ENCODE results near the gene P3H4. TPM values are rescaled to one million over a fixed set of nuclear protein-coding genes. Genes with fewer than 3 reads are reported as not detected.

The P3H4 gene
- total RNA-seq, 1 experiment from 2014 or later: 58.9 TPM

- peak overlapping the region; percentile 78 for H3K27ac ChIP-seq (ENCODE audit: low read length)
- no peak for DNase-seq (ENCODE audit: low read depth, low spot score)
- no peak overlapping the region for H3K4me3 ChIP-seq (ENCODE audit: low read depth in 2 of 2, low read length in 2 of 2)
- peaks cover 26% of the 10 kb centered on the region for H3K4me1 ChIP-seq (ENCODE audit: control insufficient read depth, insufficient read depth, low read length)
- intact Hi-C loops (cut with micrococcal nuclease; ENCODE audit: unreplicated experiment) (loop anchor here (1.0 to 2.0 kb wide), 2 partner anchors 22 to 62 kb away; no protein-coding TSS in a partner anchor), in situ Hi-C loops (cut with HindIII; ENCODE audit: low pct_unique_long_range_greater_than_20kb, low sequenced_read_pairs) (no loop called here)
- POLR2A ChIA-PET: interaction anchor here (0.5 to 0.6 kb wide), 2 partner anchors 10 to 12 kb away, joined by 3 to 6 read pairs; no protein-coding TSS in a partner anchor
- TF ChIP-seq TCF7L2 (IDR thresholded peaks at IDR 0.05; ENCODE audit: low read depth, low read length): 0 out of 2 replicates have a peak, but pooled peaks have one; percentile 7
- TF ChIP-seq SIN3A (IDR thresholded peaks at IDR 0.05; ENCODE audit: borderline replicate concordance, insufficient read depth, low read depth, low read length): no peak
- H3K27me3 ChIP-seq (ENCODE audit: control insufficient read depth, insufficient read depth, low read length): no peaks in the 10 kb centered on the region
- no peaks in the 10 kb centered on the region for H3K36me3 ChIP-seq (ENCODE audit: control insufficient read depth, insufficient read depth, low read length)
- H3K9me3 ChIP-seq (ENCODE audit: control insufficient read depth, insufficient read depth, low read depth, low read length): no peaks in the 10 kb centered on the region
- BruUV-seq (replicated peaks): no TSS peak
- CTCF ChIA-PET: interaction anchor here (0.6 to 2.3 kb wide), 7 partner anchors 12 to 113 kb away, joined by 3 to 14 read pairs (median 6); partner anchors contain the start of gene JUP
- ATAC-seq: peak; percentile 47
Measured at GRCh38 chr17:41800601-41801373, 11.0 kb downstream of the P3H4 start.

GRCh38 chr17:41799366-41799765, 12.4 kb downstream of the P3H4 start:
- H3K27me3 ChIP-seq (ENCODE audit: control insufficient read depth, insufficient read depth, low read length): no peaks in the 10 kb centered on the region
- no peak for DNase-seq (ENCODE audit: low read depth, low spot score)
- ChIA-PET POLR2A (interaction anchor here (0.6 kb wide), 1 partner anchor 321 kb away, joined by 8 read pairs; no protein-coding TSS in a partner anchor), CTCF (interaction anchor here (0.6 to 2.2 kb wide), 4 partner anchors 13 to 1600 kb away, joined by 4 to 9 read pairs (median 5); partner anchors contain the start of gene JUP)
- H3K27ac ChIP-seq (ENCODE audit: low read length): peak overlapping the region; percentile 21; the same call in 1 of the 2 replicates
- H3K36me3 ChIP-seq (ENCODE audit: control insufficient read depth, insufficient read depth, low read length): no peaks in the 10 kb centered on the region
- no peaks in the 10 kb centered on the region for H3K9me3 ChIP-seq (ENCODE audit: control insufficient read depth, insufficient read depth, low read depth, low read length)
- in situ Hi-C loops (cut with HindIII; ENCODE audit: low pct_unique_long_range_greater_than_20kb, low sequenced_read_pairs): no loop called here
- no TSS peak for BruUV-seq (replicated peaks)
- no peak overlapping the region for H3K4me3 ChIP-seq (ENCODE audit: low read depth in 2 of 2, low read length in 2 of 2)
- peaks cover 39% of the 10 kb centered on the region for H3K4me1 ChIP-seq (ENCODE audit: control insufficient read depth, insufficient read depth, low read length)
- intact Hi-C loops (cut with micrococcal nuclease; ENCODE audit: unreplicated experiment): no loop called here
- ATAC-seq: no peak
- TF ChIP-seq SIN3A (IDR thresholded peaks at IDR 0.05; ENCODE audit: borderline replicate concordance, insufficient read depth, low read depth, low read length) (no peak), TCF7L2 (IDR thresholded peaks at IDR 0.05; ENCODE audit: low read depth, low read length) (no peak), CTCF (IDR thresholded peaks at IDR 0.05) (no peak)

- Histone ChIP-seq H3K4me3 (ENCODE audit: low read depth in 2 of 2, low read length in 2 of 2) (no peak overlapping the region), H3K4me1 (ENCODE audit: control insufficient read depth, insufficient read depth, low read length) (peaks cover 52% of the 10 kb centered on the region), H3K27ac (ENCODE audit: low read length) (peak overlapping the region; percentile 25; the same call in 1 of the 2 replicates), H3K9me3 (ENCODE audit: control insufficient read depth, insufficient read depth, low read depth, low read length) (no peaks in the 10 kb centered on the region), H3K27me3 (ENCODE audit: control insufficient read depth, insufficient read depth, low read length) (no peaks in the 10 kb centered on the region), H3K36me3 (ENCODE audit: control insufficient read depth, insufficient read depth, low read length) (no peaks in the 10 kb centered on the region)
- BruUV-seq (replicated peaks): no TSS peak
- in situ Hi-C loops (cut with HindIII; ENCODE audit: low pct_unique_long_range_greater_than_20kb, low sequenced_read_pairs) (no loop called here), intact Hi-C loops (cut with micrococcal nuclease; ENCODE audit: unreplicated experiment) (no loop called here)
- ATAC-seq (no peak), DNase-seq (ENCODE audit: low read depth, low spot score) (no peak)
- ChIA-PET CTCF (interaction anchor here (0.7 to 0.8 kb wide), 2 partner anchors 11 to 57 kb away, joined by 7 to 8 read pairs; partner anchors contain the start of gene JUP), POLR2A (interaction anchor here (0.6 kb wide), 1 partner anchor 49 kb away, joined by 6 read pairs; no protein-coding TSS in a partner anchor)
- no peak for TF ChIP-seq CTCF (IDR thresholded peaks at IDR 0.05)
- no peak for TF ChIP-seq SIN3A (IDR thresholded peaks at IDR 0.05; ENCODE audit: borderline replicate concordance, insufficient read depth, low read depth, low read length)
- no peak for TF ChIP-seq TCF7L2 (IDR thresholded peaks at IDR 0.05; ENCODE audit: low read depth, low read length)
- no peak for TF ChIP-seq POLR2AphosphoS5 (IDR thresholded peaks at IDR 0.05; ENCODE audit: low read depth, low read length)
- TF ChIP-seq REST (IDR thresholded peaks at IDR 0.05; ENCODE audit: insufficient read depth in 1 of 2, low read depth in 2 of 2, low read length in 1 of 2): no peak
Measured at GRCh38 chr17:41797377-41797776, 14.4 kb downstream of the P3H4 start.
